HEK293 (cell line): Measurements from ENCODE around the gene LDLRAD4.

Experiments
- GLI4 ChIP-seq: fragments of 450-650 bp; formaldehyde crosslinking; IDR thresholded peaks from 2 replicates; pipeline ENCODE4 v1.5.1; 2016; ENCODE audit warnings: missing biosample characterization, missing genetic modification characterization
- SALL2 ChIP-seq: fragments of 450-650 bp; formaldehyde crosslinking; IDR thresholded peaks from 2 replicates; pipeline ENCODE4 v1.5.0; 2017; ENCODE audit warnings: missing biosample characterization, mild to moderate bottlenecking, missing genetic modification characterization, borderline replicate concordance
- ZIC2 ChIP-seq: fragments of 450-650 bp; formaldehyde crosslinking; IDR thresholded peaks from 2 replicates; pipeline ENCODE4 v1.5.1; 2016; ENCODE audit warnings: missing biosample characterization, missing genetic modification characterization
- ZNF274 ChIP-seq, 2 experiments: fragments of 200-500 bp in 1 of 2; fragments of 450-650 bp in 1 of 2; sonication (Bioruptor generic) in 1 of 2; formaldehyde crosslinking in 1 of 2; IDR thresholded peaks; 2 replicates each; pipeline versions ENCODE4 v1.5.1 to v1.6.1; 2014 to 2016; ENCODE audit warnings: borderline replicate concordance in 1 of 2, inconsistent platforms in 1 of 2, low read length in 1 of 2, missing biosample characterization in 1 of 2, missing genetic modification characterization in 1 of 2
- ZNF639 ChIP-seq: fragments of 450-650 bp; formaldehyde crosslinking; IDR thresholded peaks from 2 replicates; pipeline ENCODE4 v1.5.1; 2016; ENCODE audit warnings: missing biosample characterization, missing genetic modification characterization
- ZNF747 ChIP-seq: fragments of 450-650 bp; formaldehyde crosslinking; IDR thresholded peaks from 2 replicates; pipeline ENCODE4 v1.5.1; 2016; ENCODE audit warnings: missing biosample characterization, missing genetic modification characterization
- ZSCAN30 ChIP-seq: fragments of 450-650 bp; IDR thresholded peaks from 2 replicates; pipeline ENCODE4 v1.5.1; 2018; ENCODE audit warnings: missing biosample characterization, mild to moderate bottlenecking, missing genetic modification characterization, moderate library complexity
- TF ChIP-seq, protein P1 (sequence below): fragments of 450-650 bp; formaldehyde crosslinking; IDR thresholded peaks from 2 replicates; pipeline ENCODE4 v1.5.1; 2016; ENCODE audit warnings: missing biosample characterization, missing genetic modification characterization

GRCh38 chr18:13621886-13622619 is 403.5 kb downstream of the LDLRAD4 start:
- no peak for TF ChIP-seq ZNF747
- no peak for TF ChIP-seq GLI4 (tag by site-specific recombination)
- no peak for TF ChIP-seq ZIC2
- no peak for TF ChIP-seq SALL2
- TF ChIP-seq, protein P1, sequence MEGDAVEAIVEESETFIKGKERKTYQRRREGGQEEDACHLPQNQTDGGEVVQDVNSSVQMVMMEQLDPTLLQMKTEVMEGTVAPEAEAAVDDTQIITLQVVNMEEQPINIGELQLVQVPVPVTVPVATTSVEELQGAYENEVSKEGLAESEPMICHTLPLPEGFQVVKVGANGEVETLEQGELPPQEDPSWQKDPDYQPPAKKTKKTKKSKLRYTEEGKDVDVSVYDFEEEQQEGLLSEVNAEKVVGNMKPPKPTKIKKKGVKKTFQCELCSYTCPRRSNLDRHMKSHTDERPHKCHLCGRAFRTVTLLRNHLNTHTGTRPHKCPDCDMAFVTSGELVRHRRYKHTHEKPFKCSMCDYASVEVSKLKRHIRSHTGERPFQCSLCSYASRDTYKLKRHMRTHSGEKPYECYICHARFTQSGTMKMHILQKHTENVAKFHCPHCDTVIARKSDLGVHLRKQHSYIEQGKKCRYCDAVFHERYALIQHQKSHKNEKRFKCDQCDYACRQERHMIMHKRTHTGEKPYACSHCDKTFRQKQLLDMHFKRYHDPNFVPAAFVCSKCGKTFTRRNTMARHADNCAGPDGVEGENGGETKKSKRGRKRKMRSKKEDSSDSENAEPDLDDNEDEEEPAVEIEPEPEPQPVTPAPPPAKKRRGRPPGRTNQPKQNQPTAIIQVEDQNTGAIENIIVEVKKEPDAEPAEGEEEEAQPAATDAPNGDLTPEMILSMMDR (tag by site-specific recombination): no peak
- no peak for TF ChIP-seq ZSCAN30 (tag by site-specific recombination)
- TF ChIP-seq ZNF639 (tag by site-specific recombination): no peak
- no peak for TF ChIP-seq ZNF274 (IDR thresholded peaks at IDR 0.05; ENCODE audit: low read length)
- TF ChIP-seq ZNF274 (tag by site-specific recombination; IDR thresholded peaks at IDR 0.05; ENCODE audit: borderline replicate concordance): no peak
